ENCODE data around the gene SAMM50.

DNA sequence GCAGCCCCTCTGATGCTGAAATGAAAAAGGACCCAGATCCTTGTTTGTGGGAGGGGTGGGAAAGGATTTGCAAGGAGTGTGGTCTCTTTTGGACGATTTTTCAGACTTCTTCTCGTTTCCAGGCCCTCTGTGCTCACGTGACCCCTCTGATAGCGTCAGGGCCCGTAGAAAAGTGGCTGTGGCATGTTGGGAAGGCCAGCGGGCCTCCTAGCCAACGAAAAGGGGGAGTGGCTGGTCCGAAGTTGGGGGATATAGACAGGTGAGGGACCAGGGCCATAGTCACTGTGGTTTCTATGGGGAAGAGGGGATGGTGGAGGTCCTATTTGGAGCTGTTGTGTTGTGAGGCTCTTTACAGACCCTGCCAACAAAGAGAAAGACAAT is 75.5 kb downstream of the SAMM50 start:
- TF ChIP-seq POLR2AphosphoS5 (IDR thresholded peaks at IDR 0.05) (no peak), POLR2A (IDR thresholded peaks at IDR 0.05) (no peak), EP300 (IDR thresholded peaks at IDR 0.05) (no peak)
- TF ChIP-seq, protein P1, sequence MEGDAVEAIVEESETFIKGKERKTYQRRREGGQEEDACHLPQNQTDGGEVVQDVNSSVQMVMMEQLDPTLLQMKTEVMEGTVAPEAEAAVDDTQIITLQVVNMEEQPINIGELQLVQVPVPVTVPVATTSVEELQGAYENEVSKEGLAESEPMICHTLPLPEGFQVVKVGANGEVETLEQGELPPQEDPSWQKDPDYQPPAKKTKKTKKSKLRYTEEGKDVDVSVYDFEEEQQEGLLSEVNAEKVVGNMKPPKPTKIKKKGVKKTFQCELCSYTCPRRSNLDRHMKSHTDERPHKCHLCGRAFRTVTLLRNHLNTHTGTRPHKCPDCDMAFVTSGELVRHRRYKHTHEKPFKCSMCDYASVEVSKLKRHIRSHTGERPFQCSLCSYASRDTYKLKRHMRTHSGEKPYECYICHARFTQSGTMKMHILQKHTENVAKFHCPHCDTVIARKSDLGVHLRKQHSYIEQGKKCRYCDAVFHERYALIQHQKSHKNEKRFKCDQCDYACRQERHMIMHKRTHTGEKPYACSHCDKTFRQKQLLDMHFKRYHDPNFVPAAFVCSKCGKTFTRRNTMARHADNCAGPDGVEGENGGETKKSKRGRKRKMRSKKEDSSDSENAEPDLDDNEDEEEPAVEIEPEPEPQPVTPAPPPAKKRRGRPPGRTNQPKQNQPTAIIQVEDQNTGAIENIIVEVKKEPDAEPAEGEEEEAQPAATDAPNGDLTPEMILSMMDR (IDR thresholded peaks at IDR 0.05) = no peak
